WTC11 (cell line): ENCODE measurements around the gene PSME2. TPM values are rescaled to one million over a fixed set of nuclear protein-coding genes. Genes with fewer than 3 reads are reported as not detected.
A peak's percentile ranks its signal among the peaks of the same experiment; 100 is the strongest.

Experiments used
- ATAC-seq: fragments of 200-7000 bp; cut with Tn5 transposase; 2 replicates; pipeline ENCODE4 v1.10.0; 2021; ENCODE audit warnings: mild to moderate bottlenecking, moderate library complexity
- CTCF ChIA-PET: fragments of 300-600 bp; sonication (Branson Sonifier 250); formaldehyde crosslinking; loops from one replicate; lab custom pipeline; 2021; ENCODE audit warnings: antibody characterized with exemption; lab: Charles Lee
- POLR2A ChIA-PET: fragments of 350-600 bp; sonication (Branson Sonifier 250); formaldehyde crosslinking; loops from one replicate; lab custom pipeline; 2021; ENCODE audit warnings: antibody characterized with exemption; lab: Charles Lee
- DNase-seq: peaks from one replicate; pipeline ENCODE4 v3.0.0; 2021; ENCODE audit warnings: low spot score
- H3K27ac Mint-ChIP-seq: 2 replicates; pipeline ENCODE4 v1.8.0; 2021; ENCODE audit warnings: mixed read lengths
- H3K27me3 Mint-ChIP-seq: 2 replicates; pipeline ENCODE4 v1.8.0; 2021; ENCODE audit warnings: low read depth, mild to moderate bottlenecking, moderate library complexity, mixed read lengths
- H3K36me3 Mint-ChIP-seq: 2 replicates; pipeline ENCODE4 v1.8.0; 2021; ENCODE audit warnings: mixed read lengths
- H3K4me1 Mint-ChIP-seq: 2 replicates; pipeline ENCODE4 v1.8.0; 2022; ENCODE audit warnings: mixed read lengths
- H3K4me3 Mint-ChIP-seq: 2 replicates; pipeline ENCODE4 v1.8.0; 2021; ENCODE audit warnings: mild to moderate bottlenecking, moderate library complexity, mixed read lengths
- H3K9me3 Mint-ChIP-seq: 2 replicates; pipeline ENCODE4 v1.8.0; 2021; ENCODE audit warnings: mixed read lengths
- ARID4B ChIP-seq: sonication (generic); formaldehyde crosslinking; IDR thresholded peaks from 2 replicates; pipeline ENCODE4 v1.8.0; 2023; ENCODE audit warnings: missing genetic modification reagents, mild to moderate bottlenecking, borderline replicate concordance
- ATF2 ChIP-seq: sonication (generic); formaldehyde crosslinking; IDR thresholded peaks from 2 replicates; pipeline ENCODE4 v1.8.1; 2022; ENCODE audit warnings: low read depth, missing genetic modification reagents, borderline replicate concordance
- CDX4 ChIP-seq: fragments of 250-450 bp; sonication (Bioruptor Pico); IDR thresholded peaks from 2 replicates; pipeline ENCODE4 v1.9.0; 2021; ENCODE audit warnings: moderate library complexity, mild to moderate bottlenecking, inconsistent platforms, borderline replicate concordance
- ERG ChIP-seq: fragments of 250-450 bp; sonication (Bioruptor Pico); IDR thresholded peaks from 2 replicates; pipeline ENCODE4 v1.8.0; 2021; ENCODE audit warnings: mild to moderate bottlenecking
- FOXP1 ChIP-seq: sonication (generic); formaldehyde crosslinking; IDR thresholded peaks from 2 replicates; pipeline ENCODE4 v1.8.0; 2022; ENCODE audit warnings: missing genetic modification reagents, mild to moderate bottlenecking, moderate library complexity, borderline replicate concordance
- HMGXB4 ChIP-seq: sonication (generic); formaldehyde crosslinking; IDR thresholded peaks from 2 replicates; pipeline ENCODE4 v1.8.1; 2023; ENCODE audit warnings: mild to moderate bottlenecking, moderate library complexity, missing genetic modification reagents
- IRF1 ChIP-seq: sonication (generic); formaldehyde crosslinking; IDR thresholded peaks from 2 replicates; pipeline ENCODE4 v1.8.0; 2023; ENCODE audit warnings: missing genetic modification reagents
- JAZF1 ChIP-seq: fragments of 250-450 bp; sonication (Bioruptor Pico); IDR thresholded peaks from 2 replicates; pipeline ENCODE4 v1.9.0; 2021; ENCODE audit warnings: moderate library complexity, mild to moderate bottlenecking, inconsistent platforms
- MXD4 ChIP-seq: fragments of 250-450 bp; sonication (Bioruptor Pico); IDR thresholded peaks from 2 replicates; pipeline ENCODE4 v1.8.0; 2021; ENCODE audit warnings: mild to moderate bottlenecking, moderate library complexity, borderline replicate concordance
- SOX15 ChIP-seq: fragments of 250-450 bp; sonication (Bioruptor Pico); IDR thresholded peaks from 2 replicates; pipeline ENCODE4 v1.9.0; 2021; ENCODE audit warnings: mild to moderate bottlenecking
- TEAD4 ChIP-seq: sonication (generic); formaldehyde crosslinking; IDR thresholded peaks from 2 replicates; pipeline ENCODE4 v1.8.0; 2022; ENCODE audit warnings: mild to moderate bottlenecking, missing genetic modification reagents
- USF1 ChIP-seq: sonication (generic); formaldehyde crosslinking; IDR thresholded peaks from 2 replicates; pipeline ENCODE4 v1.8.0; 2022; ENCODE audit warnings: mild to moderate bottlenecking, missing genetic modification reagents
- ZBTB43 ChIP-seq: sonication (generic); formaldehyde crosslinking; IDR thresholded peaks from 2 replicates; pipeline ENCODE4 v1.8.1; 2023; ENCODE audit warnings: mild to moderate bottlenecking, missing genetic modification reagents
- total RNA-seq: library from RNA; stranded (reverse); gene quantifications from 3 replicates; pipeline ENCODE4 v1.2.3, GENCODE V29; 2021

PSME2 gene
- total RNA-seq, 1 experiment from 2014 or later = 103 TPM

GRCh38 chr14:24164518-24164991, 18.1 kb upstream of the PSME2 start:
- ChIA-PET CTCF (interaction anchor here (0.8 to 1.2 kb wide), 2 partner anchors 56 to 106 kb away, joined by 3 read pairs; no protein-coding TSS in a partner anchor), POLR2A (no interaction called here)
- H3K27me3 Mint-ChIP-seq = no peaks in the 10 kb centered on the region
- H3K27ac Mint-ChIP-seq = no peak overlapping the region
- TF ChIP-seq CDX4 (CRISPR knock-in tag) (no peak), MXD4 (CRISPR knock-in tag) (no peak), ZBTB43 (CRISPR knock-in tag) (no peak), JAZF1 (CRISPR knock-in tag) (no peak), ARID4B (no peak), IRF1 (CRISPR knock-in tag) (no peak), FOXP1 (no peak), SOX15 (CRISPR knock-in tag) (no peak), ERG (CRISPR knock-in tag) (no peak), TEAD4 (CRISPR knock-in tag) (no peak), USF1 (no peak)
- peaks cover 13% of the 10 kb centered on the region for H3K4me1 Mint-ChIP-seq
- no peaks in the 10 kb centered on the region for H3K9me3 Mint-ChIP-seq
- DNase-seq = no peak
- H3K36me3 Mint-ChIP-seq = peaks cover 13% of the 10 kb centered on the region
- no peak overlapping the region for H3K4me3 Mint-ChIP-seq
- ATAC-seq = no peak

GRCh38 chr14:24162093-24162492, 15.7 kb upstream of the PSME2 start:
- H3K4me1 Mint-ChIP-seq = peaks cover 13% of the 10 kb centered on the region
- H3K27ac Mint-ChIP-seq = no peak overlapping the region
- no peaks in the 10 kb centered on the region for H3K9me3 Mint-ChIP-seq
- no peaks in the 10 kb centered on the region for H3K27me3 Mint-ChIP-seq
- peaks cover 27% of the 10 kb centered on the region for H3K36me3 Mint-ChIP-seq
- ChIA-PET CTCF (interaction anchor here (1.0 to 2.7 kb wide), 15 partner anchors 11 to 269 kb away, joined by 3 to 55 read pairs (median 7); partner anchors contain the start of genes CHMP4A, CIDEB, DCAF11 and IPO4), POLR2A (interaction anchor here (1.3 to 2.2 kb wide), 4 partner anchors 15 to 80 kb away, joined by 4 to 10 read pairs (median 6); partner anchors contain the start of genes CHMP4A, IPO4, PSME2 and RNF31)
- ATAC-seq (no peak), DNase-seq (no peak)
- H3K4me3 Mint-ChIP-seq = peak overlapping the region; percentile 70; the same call in 1 of the 2 replicates
- TF ChIP-seq ATF2 (CRISPR knock-in tag) (no peak), HMGXB4 (CRISPR knock-in tag) (no peak)
